ENCODE data around the gene PHYHD1.
"Not testable (repeated sequence)": the region's sequence is repeated elsewhere in the genome, so short reads cannot be mapped to it uniquely, and the experiment has no call there.

PHYHD1 gene

DNA sequence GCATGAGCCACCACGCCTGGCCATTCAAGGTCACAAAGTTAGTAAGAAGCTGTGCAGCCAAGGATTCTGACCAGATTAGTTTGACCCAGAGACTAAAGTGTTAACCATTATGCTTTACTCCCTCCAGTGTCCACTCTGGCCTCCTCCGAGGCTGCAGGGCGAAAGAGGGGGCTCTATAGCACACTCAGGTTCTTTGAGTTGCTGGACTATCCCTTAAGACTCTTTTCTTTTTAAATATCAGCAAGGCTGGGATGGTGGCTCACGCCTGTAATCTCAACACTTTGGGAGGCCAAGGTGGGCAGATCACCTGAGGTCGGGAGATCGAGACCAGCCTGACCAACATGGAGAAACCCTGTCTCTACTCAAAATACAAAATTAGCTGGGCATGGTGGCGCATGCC, 24.2 kb downstream of the PHYHD1 start:
- in situ Hi-C loops (cut with MboI; ENCODE audit: low sequenced_read_pairs); H3K27me3 ChIP-seq (ENCODE audit: low read depth); H3K36me3 ChIP-seq (replicated peaks); H3K9me3 ChIP-seq; H3K4me3 ChIP-seq; DNase-seq (ENCODE audit: low spot score in 2 of 2); H3K4me1 ChIP-seq: not testable (repeated sequence)

DNA sequence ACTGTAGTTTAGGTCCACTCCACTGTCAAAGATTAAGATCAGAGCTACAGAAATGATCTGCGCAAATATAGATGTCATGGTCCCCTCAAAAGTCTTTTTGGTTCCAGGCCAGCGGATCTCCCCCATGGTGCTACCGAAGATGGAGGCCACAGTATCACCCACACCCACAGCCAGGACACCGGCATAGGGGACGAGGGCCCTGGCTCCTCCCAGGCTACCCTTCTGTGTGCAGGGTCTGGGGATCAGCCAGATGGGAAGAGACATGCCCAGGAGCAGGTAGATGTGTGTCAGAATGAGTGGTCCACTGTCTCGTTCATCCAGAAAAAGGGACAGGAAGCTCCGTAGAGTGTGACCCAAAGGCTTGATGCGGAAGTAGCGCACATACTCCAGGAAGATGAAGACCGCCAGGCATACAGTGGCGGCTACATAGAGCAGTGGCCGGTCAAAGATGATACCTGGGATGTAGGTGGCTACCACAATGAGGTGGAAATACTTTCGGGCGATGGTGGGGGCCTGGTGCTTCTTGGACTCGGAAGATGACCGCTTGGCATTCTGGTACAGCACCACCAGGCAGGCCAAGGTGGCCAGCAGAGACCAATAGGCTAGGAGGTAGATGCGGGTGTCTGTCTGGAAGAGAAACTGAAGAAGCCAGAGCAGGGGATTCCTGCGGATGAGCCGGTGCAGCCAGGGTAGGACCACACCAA, 25.2 kb downstream of the PHYHD1 start:
- H3K27me3 ChIP-seq (ENCODE audit: low read depth) = no peaks in the 10 kb centered on the region
- DNase-seq (ENCODE audit: low spot score in 2 of 2) = no peak
- in situ Hi-C loops (cut with MboI; ENCODE audit: low sequenced_read_pairs) = no loop called here
- H3K36me3 ChIP-seq (replicated peaks) = peaks cover 17% of the 10 kb centered on the region
- H3K4me1 ChIP-seq = peaks cover 4% of the 10 kb centered on the region; the same call in 1 of the 2 replicates
- no peak overlapping the region for H3K4me3 ChIP-seq
- no peaks in the 10 kb centered on the region for H3K9me3 ChIP-seq

DNA sequence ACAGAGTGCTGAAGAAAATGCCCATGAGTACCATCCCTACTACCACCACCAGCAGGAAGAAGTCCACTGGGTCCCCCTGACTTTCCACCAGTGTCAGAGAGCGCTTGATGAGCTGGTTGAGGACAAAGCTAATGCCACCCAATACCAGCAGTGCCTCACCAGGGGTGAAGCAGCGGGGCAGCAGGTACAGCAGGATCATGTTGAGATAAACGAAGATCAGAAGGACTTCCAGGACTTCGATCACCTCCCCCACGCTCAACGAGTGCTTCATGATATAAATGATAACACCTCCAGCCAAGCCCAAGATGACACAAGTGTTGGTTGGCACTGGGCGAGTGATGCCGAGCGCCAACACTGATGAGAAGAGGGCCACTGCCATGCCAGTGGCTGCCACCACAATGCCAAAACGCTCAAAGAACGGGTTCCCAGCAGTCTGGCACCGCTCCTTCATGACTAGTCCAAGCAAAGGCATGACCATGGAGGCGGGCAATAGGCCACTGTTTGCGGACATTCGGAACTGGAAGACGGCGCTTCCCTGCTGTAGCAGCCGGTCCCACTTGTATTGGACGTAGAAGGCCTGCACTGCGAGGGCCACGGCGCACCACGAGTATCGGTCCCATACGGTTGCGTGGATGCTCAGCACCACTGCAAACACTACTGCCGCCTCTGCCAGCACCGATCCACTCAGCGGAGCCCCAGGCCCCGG, 25.9 kb downstream of the PHYHD1 start:
- H3K9me3 ChIP-seq = no peaks in the 10 kb centered on the region
- no peak for DNase-seq (ENCODE audit: low spot score in 2 of 2)
- in situ Hi-C loops (cut with MboI; ENCODE audit: low sequenced_read_pairs) = no loop called here
- no peaks in the 10 kb centered on the region for H3K27me3 ChIP-seq (ENCODE audit: low read depth)
- peaks cover 21% of the 10 kb centered on the region for H3K36me3 ChIP-seq (replicated peaks)
- H3K4me1 ChIP-seq = peaks cover 4% of the 10 kb centered on the region; the same call in 1 of the 2 replicates
- peak overlapping the region; percentile 96 for H3K4me3 ChIP-seq

DNA sequence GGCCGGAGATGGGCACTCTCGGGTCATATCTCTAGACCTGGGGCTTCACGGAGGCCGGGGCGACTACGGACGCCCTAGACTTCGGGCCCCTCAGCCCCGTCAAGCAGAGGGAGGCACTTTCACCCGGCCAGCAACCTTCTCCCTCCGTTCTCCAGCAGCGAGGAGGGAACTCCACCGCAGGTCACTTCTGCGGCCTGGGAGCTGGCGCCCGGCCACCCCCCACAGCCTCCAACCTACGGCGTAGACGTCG, 26.4 kb downstream of the PHYHD1 start:
- no peak for DNase-seq (ENCODE audit: low spot score in 2 of 2)
- in situ Hi-C loops (cut with MboI; ENCODE audit: low sequenced_read_pairs) = no loop called here
- peaks cover 26% of the 10 kb centered on the region for H3K36me3 ChIP-seq (replicated peaks)

DNA sequence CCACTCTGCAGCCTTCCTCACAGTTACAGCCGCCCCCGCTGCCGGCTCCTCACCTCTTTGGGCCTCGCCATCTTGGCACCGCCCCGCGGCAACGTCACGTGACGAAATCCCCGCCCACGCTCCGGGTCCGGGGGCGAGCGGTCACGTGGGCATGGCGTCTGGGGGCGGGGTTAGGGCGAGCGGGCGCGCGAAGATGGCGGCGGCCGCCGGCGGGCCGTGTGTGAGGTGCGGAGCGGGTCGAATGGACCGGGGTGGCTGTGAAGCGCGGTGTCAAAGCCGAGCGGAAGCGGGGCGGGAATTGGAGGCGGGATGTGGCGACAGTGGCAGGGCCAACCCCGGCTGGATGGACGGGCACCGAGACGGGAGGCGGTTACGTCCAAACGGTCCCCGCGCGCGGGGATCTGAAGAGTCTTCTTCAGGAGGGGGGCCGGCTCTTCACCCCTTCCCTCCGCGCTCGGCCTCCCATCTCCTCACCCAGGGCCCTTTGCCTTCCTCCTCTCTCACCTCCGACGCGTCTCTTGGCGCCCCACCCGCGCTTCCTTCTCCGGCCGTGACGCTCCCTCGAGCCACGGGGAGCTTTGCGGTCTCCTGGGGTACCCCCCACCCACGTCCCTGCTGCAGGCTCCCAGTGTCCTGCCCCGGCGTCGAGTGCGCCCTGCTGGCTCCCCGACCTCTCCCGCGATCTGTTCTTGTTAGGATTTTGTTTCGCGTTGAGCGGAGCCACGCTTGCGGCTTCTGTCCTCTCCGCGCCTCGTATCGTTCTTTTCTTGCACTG, 26.9 kb downstream of the PHYHD1 start, which contains the start of the genes DOLK and NUP188:
TSS of gene DOLK (minus strand) at position 77 of the 775 bp plus-strand sequence. CDS start 300 bp downstream, outside the sequence.
TSS of gene NUP188 (plus strand) at position 173 of the 775 bp plus-strand sequence. CDS start at position 194, 21 bp downstream.
- H3K27me3 ChIP-seq (ENCODE audit: low read depth) = no peaks in the 10 kb centered on the region
- peak; percentile 80 to 99 for DNase-seq (ENCODE audit: low spot score in 2 of 2)
- peaks cover 29% of the 10 kb centered on the region for H3K36me3 ChIP-seq (replicated peaks)
- peak within 1 kb of the TSS; percentile 96 for H3K4me3 ChIP-seq
- in situ Hi-C loops (cut with MboI; ENCODE audit: low sequenced_read_pairs) = no loop called here
- peaks cover 4% of the 10 kb centered on the region; the same call in 1 of the 2 replicates for H3K4me1 ChIP-seq
- H3K9me3 ChIP-seq = no peaks in the 10 kb centered on the region

More for the DNA sequence above, 26.4 kb downstream of the PHYHD1 start:
- Histone ChIP-seq H3K27me3 (ENCODE audit: low read depth) (no peaks in the 10 kb centered on the region), H3K9me3 (no peaks in the 10 kb centered on the region), H3K4me3 (peak overlapping the region; percentile 96), H3K4me1 (peaks cover 4% of the 10 kb centered on the region; the same call in 1 of the 2 replicates)

DNA sequence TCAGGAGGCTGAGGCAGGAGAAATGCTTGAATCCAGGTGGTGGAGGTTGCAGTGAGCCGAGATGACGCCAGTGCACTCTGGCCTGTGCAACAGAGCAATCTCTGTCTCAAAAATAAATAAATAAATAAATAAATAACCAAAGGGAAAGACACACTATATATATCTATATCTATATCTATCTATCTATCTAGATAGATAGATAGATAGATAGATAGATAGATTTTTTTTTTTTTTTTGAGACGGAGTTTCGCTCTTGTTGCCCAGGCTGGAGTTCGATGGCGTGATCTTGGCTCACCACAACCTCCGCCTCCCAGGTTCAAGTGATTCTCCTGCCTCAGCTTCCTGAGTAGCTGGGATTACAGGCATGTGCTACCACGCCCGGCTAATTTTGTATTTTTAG, 40.6 kb downstream of the PHYHD1 start:
- in situ Hi-C loops (cut with MboI; ENCODE audit: low sequenced_read_pairs); H3K9me3 ChIP-seq; H3K4me3 ChIP-seq; DNase-seq (ENCODE audit: low spot score in 2 of 2); H3K4me1 ChIP-seq; H3K27me3 ChIP-seq (ENCODE audit: low read depth): not testable (repeated sequence)
- H3K36me3 ChIP-seq (replicated peaks) = peaks cover 49% of the 10 kb centered on the region

DNA sequence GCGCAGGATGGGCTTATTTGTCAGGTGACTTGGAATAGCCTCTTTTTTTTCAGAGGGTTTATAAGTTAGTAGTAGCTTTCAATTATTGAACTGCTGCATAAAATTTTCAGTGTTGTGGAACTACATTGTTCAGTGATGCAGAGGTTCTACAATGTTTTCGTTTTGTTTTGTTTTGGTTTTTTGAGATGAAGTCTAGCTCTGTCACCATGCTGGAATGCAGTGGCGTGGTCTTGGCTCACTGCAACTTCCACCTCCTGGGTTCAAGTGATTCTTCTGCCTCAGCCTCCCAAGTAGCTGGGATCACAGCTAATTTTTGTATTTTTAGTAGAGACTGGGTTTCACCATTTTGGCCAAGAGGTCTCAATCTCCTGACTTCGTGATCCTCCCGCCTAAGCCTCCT, 48.7 kb downstream of the PHYHD1 start:
- Histone ChIP-seq H3K4me1 (no peaks in the 10 kb centered on the region), H3K4me3 (no peak overlapping the region), H3K36me3 (replicated peaks) (peaks cover 68% of the 10 kb centered on the region), H3K27me3 (ENCODE audit: low read depth) (no peaks in the 10 kb centered on the region), H3K9me3 (no peaks in the 10 kb centered on the region)
- no peak for DNase-seq (ENCODE audit: low spot score in 2 of 2)
- in situ Hi-C loops (cut with MboI; ENCODE audit: low sequenced_read_pairs) = no loop called here

DNA sequence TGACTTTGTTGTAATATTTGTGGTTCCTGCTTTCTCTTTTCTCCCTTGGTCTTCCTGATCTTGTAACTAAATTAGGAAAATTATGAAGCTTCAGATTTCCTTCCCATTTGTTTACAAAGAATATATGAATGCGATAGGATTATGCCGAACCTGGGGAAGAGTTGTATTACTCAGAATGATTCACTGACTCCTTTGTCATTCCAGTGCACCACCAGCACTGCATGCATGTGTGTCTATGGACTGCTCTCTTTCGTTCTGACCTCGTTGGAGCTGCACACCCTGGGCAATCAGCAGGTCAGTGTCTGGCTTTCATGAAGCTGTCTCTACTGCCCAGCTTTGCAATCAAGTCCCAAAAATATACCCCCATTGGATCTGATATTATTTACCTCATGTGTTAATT, 52.2 kb downstream of the PHYHD1 start:
- peaks cover 89% of the 10 kb centered on the region for H3K36me3 ChIP-seq (replicated peaks)

DNA sequence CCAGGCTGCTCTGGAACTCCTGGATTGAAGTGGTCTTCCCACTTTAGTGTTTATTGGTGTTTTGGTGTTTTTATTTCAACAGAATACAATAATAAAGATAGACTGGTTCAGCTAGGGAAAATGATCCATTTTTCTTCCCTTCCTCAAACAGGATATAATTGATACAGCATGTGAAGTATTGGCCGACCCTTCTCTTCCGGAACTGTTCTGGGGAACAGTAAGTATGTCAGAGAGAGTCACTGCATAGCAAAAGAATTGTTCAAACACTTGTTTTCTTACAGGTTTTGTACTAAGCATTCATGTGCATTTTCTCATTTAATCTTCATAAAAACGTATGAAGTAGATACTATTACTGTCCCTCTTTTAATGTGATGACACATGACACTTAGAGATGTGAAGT, 58.3 kb downstream of the PHYHD1 start:
- DNase-seq (ENCODE audit: low spot score in 2 of 2) = no peak
- Histone ChIP-seq H3K36me3 (replicated peaks) (peaks cover 89% of the 10 kb centered on the region), H3K9me3 (no peaks in the 10 kb centered on the region), H3K27me3 (ENCODE audit: low read depth) (no peaks in the 10 kb centered on the region), H3K4me3 (no peak overlapping the region), H3K4me1 (no peaks in the 10 kb centered on the region)
- in situ Hi-C loops (cut with MboI; ENCODE audit: low sequenced_read_pairs) = no loop called here

More for the DNA sequence above, 52.2 kb downstream of the PHYHD1 start:
- in situ Hi-C loops (cut with MboI; ENCODE audit: low sequenced_read_pairs) = no loop called here
- no peak overlapping the region for H3K4me3 ChIP-seq
- H3K27me3 ChIP-seq (ENCODE audit: low read depth) = no peaks in the 10 kb centered on the region
- no peaks in the 10 kb centered on the region for H3K4me1 ChIP-seq
- DNase-seq (ENCODE audit: low spot score in 2 of 2) = no peak
- H3K9me3 ChIP-seq = no peaks in the 10 kb centered on the region

DNA sequence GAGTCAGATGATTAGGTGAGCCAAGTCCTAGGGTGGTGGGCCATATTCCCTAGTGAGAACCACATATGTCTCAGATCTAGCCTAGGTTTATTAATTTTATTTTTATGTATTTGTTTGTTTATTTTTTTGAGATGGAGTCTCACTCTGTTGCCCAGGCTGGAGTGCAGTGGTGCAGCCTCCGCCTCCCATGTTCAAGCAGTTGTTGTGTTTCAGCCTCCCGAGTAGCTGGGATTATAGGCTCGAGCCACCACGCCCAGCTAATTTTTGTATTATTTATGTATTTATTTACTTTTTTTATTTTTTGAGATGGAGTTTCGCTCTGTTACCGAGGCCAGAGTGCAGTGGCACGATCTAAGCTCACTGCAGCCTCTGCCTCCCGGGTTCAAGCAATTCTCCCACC, 62.8 kb downstream of the PHYHD1 start:
- Histone ChIP-seq H3K4me1 (no peaks in the 10 kb centered on the region), H3K36me3 (replicated peaks) (peaks cover 92% of the 10 kb centered on the region), H3K27me3 (ENCODE audit: low read depth) (no peaks in the 10 kb centered on the region), H3K4me3 (no peak overlapping the region), H3K9me3 (no peaks in the 10 kb centered on the region)
- no peak for DNase-seq (ENCODE audit: low spot score in 2 of 2)
- in situ Hi-C loops (cut with MboI; ENCODE audit: low sequenced_read_pairs) = loop anchor here (10.0 kb wide), 1 partner anchor 399 kb away; no protein-coding TSS in a partner anchor

DNA sequence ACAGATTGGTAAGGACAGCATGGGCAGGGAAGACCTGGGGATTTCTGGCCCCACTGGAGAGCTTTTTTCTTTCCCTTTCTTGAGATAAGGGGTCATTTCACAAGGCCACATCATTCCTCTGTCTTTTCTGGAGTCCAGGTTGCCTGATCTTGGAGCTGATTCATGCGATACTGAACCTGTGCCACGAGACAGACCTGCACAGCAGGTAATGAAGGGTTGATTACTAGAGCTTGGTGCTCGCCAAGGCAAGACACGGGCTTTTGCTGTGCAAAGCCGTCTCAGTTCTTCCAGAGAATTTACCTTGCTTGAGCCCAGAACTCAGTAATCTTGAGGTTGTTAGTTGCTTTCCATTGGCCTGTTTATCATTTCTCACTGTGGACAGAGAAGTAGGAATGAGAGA, 65.9 kb downstream of the PHYHD1 start:
- no peaks in the 10 kb centered on the region for H3K27me3 ChIP-seq (ENCODE audit: low read depth)
- peaks cover 89% of the 10 kb centered on the region for H3K36me3 ChIP-seq (replicated peaks)
- H3K4me3 ChIP-seq = no peak overlapping the region
- no peaks in the 10 kb centered on the region for H3K9me3 ChIP-seq
- in situ Hi-C loops (cut with MboI; ENCODE audit: low sequenced_read_pairs) = loop anchor here (10.0 kb wide), 1 partner anchor 402 kb away; no protein-coding TSS in a partner anchor
- no peak for DNase-seq (ENCODE audit: low spot score in 2 of 2)
- no peaks in the 10 kb centered on the region for H3K4me1 ChIP-seq

DNA sequence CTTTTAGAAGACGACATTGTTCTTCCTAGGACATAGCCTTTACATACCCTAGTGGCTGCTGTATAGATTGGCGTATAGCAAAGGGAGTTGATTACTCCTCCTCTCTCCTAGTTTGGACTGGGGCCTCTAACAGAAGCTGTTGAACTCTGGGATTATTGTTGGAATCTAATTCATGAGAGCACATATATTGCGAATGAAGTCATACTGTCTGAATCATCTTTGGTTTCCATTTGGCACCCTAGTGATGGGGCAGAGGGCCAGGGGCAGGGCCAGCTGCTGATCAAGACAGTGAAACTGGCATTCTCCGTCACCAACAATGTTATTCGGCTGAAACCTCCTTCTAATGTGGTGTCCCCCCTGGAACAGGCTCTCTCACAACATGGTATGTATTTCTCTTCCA, 67.0 kb downstream of the PHYHD1 start:
- peaks cover 86% of the 10 kb centered on the region for H3K36me3 ChIP-seq (replicated peaks)
- H3K9me3 ChIP-seq = no peaks in the 10 kb centered on the region
- no peaks in the 10 kb centered on the region for H3K27me3 ChIP-seq (ENCODE audit: low read depth)
- no peak overlapping the region for H3K4me3 ChIP-seq
- no peaks in the 10 kb centered on the region for H3K4me1 ChIP-seq
- in situ Hi-C loops (cut with MboI; ENCODE audit: low sequenced_read_pairs) = loop anchor here (10.0 kb wide), 1 partner anchor 403 kb away; no protein-coding TSS in a partner anchor
- DNase-seq (ENCODE audit: low spot score in 2 of 2) = no peak
